Neural cell (in vitro differentiated cells): ENCODE results near the gene PRKG1. TPM values are rescaled to one million over a fixed set of nuclear protein-coding genes. Genes with fewer than 3 reads are reported as not detected.

Experiments
- H2AFZ ChIP-seq: fragments of 200-600, 300-800 bp; sonication (generic), shearing (Covaris generic); 2 replicates; pipeline ENCODE4 v1.6.0; 2014; ENCODE audit warnings: low read depth, mild to moderate bottlenecking, antibody characterized with exemption, low read length, moderate library complexity
- H3F3A ChIP-seq: fragments of 200-600 bp; shearing (Covaris generic); 2 replicates; pipeline ENCODE4 v1.6.1; 2016; ENCODE audit warnings: mild to moderate bottlenecking, moderate library complexity, mixed read lengths, antibody characterized with exemption, low read length; ENCODE audit not compliant: insufficient read depth, poor library complexity, severe bottlenecking
- H3K27ac ChIP-seq: fragments of 200-600, 300-800 bp; sonication (generic), shearing (Covaris generic); 2 replicates; pipeline ENCODE4 v1.5.1; 2014; ENCODE audit warnings: mild to moderate bottlenecking, low read length, moderate library complexity
- H3K27me3 ChIP-seq: fragments of 300-800, 200-600 bp; sonication (generic), shearing (Covaris generic); 2 replicates; pipeline ENCODE4 v1.6.0; 2014; ENCODE audit warnings: mild to moderate bottlenecking, low read depth, low read length, moderate library complexity; ENCODE audit not compliant: insufficient read depth
- H3K36me3 ChIP-seq: fragments of 300-800, 200-600 bp; sonication (generic), shearing (Covaris generic); 2 replicates; pipeline ENCODE4 v1.5.1; 2014; ENCODE audit warnings: mild to moderate bottlenecking, antibody characterized with exemption, low read length, moderate library complexity; ENCODE audit not compliant: insufficient read depth
- H3K4me2 ChIP-seq: fragments of 300-800, 200-600 bp; sonication (generic), shearing (Covaris generic); 2 replicates; pipeline ENCODE4 v1.6.0; 2014; ENCODE audit warnings: mild to moderate bottlenecking, low read length
- H3K4me3 ChIP-seq: fragments of 300-800, 200-600 bp; sonication (generic), shearing (Covaris generic); 2 replicates; pipeline ENCODE4 v1.5.1; 2014; ENCODE audit warnings: mild to moderate bottlenecking, low read length, moderate library complexity
- H3K79me2 ChIP-seq: fragments of 200-600 bp; shearing (Covaris generic); replicated peaks from 2 replicates; pipeline ENCODE4 v1.6.0; 2014; ENCODE audit warnings: mild to moderate bottlenecking, low read length, moderate library complexity; ENCODE audit not compliant: insufficient read depth
- H3K9ac ChIP-seq: fragments of 300-800, 200-600 bp; sonication (generic), shearing (Covaris generic); 2 replicates; pipeline ENCODE4 v1.6.1; 2016; ENCODE audit warnings: mild to moderate bottlenecking, low read length, mixed read lengths
- H3K9me2 ChIP-seq: fragments of 200-600 bp; shearing (Covaris generic); 2 replicates; pipeline ENCODE4 v1.6.1; 2016; ENCODE audit warnings: mild to moderate bottlenecking, low read length, mixed read lengths; ENCODE audit not compliant: insufficient read depth
- H3K9me3 ChIP-seq: fragments of 200-600, 300-800 bp; sonication (generic), shearing (Covaris generic); 2 replicates; pipeline ENCODE4 v1.6.1; 2016; ENCODE audit warnings: mild to moderate bottlenecking, mixed run types, low read length, moderate library complexity, mixed read lengths
- H4K20me1 ChIP-seq: fragments of 200-600 bp; shearing (Covaris generic); 2 replicates; pipeline ENCODE4 v1.6.1; 2016; ENCODE audit warnings: mild to moderate bottlenecking, mixed run types; ENCODE audit not compliant: insufficient read depth
- CTCF ChIP-seq: fragments of 450-650 bp; IDR thresholded peaks from 2 replicates; pipeline ENCODE4 v1.5.1; 2014; ENCODE audit warnings: antibody characterized with exemption, mild to moderate bottlenecking, moderate library complexity; ENCODE audit not compliant: poor library complexity, severe bottlenecking
- EP300 ChIP-seq: fragments of 450-650 bp; conservative IDR thresholded peaks from 2 replicates; pipeline ENCODE4 v1.6.1; 2014; ENCODE audit warnings: antibody characterized with exemption, mild to moderate bottlenecking, moderate library complexity; ENCODE audit not compliant: poor library complexity, severe bottlenecking
- EZH2 ChIP-seq: fragments of 200-600, 300-800 bp; shearing (Covaris generic), sonication (generic); IDR thresholded peaks from 2 replicates; pipeline ENCODE4 v1.6.1; 2014; ENCODE audit warnings: antibody characterized with exemption, low read length, borderline replicate concordance, mild to moderate bottlenecking; ENCODE audit not compliant: insufficient read depth, poor library complexity, severe bottlenecking
- MXI1 ChIP-seq: fragments of 450-650 bp; conservative IDR thresholded peaks from 2 replicates; pipeline ENCODE4 v1.6.1; 2014; ENCODE audit warnings: antibody characterized with exemption, mild to moderate bottlenecking; ENCODE audit not compliant: poor library complexity, severe bottlenecking
- POLR2AphosphoS5 ChIP-seq: IDR thresholded peaks from 2 replicates; pipeline ENCODE4 v1.6.1; 2012
- RAD21 ChIP-seq: fragments of 450-650 bp; conservative IDR thresholded peaks from 2 replicates; pipeline ENCODE4 v1.6.1; 2014; ENCODE audit warnings: antibody characterized with exemption, mild to moderate bottlenecking, moderate library complexity
- REST ChIP-seq: IDR thresholded peaks from 2 replicates; pipeline ENCODE4 v1.6.1; 2012; ENCODE audit warnings: borderline replicate concordance
- SMC3 ChIP-seq: fragments of 450-650 bp; conservative IDR thresholded peaks from 2 replicates; pipeline ENCODE4 v1.6.1; 2014; ENCODE audit warnings: antibody characterized with exemption, mild to moderate bottlenecking, moderate library complexity; ENCODE audit not compliant: poor library complexity
- TAF1 ChIP-seq: IDR thresholded peaks from 2 replicates; pipeline ENCODE4 v1.6.1; 2012; ENCODE audit warnings: low read depth
- polyA plus RNA-seq: library from polyadenylated mRNA; depleted of rRNA; stranded (reverse); fragments of >200 nt; gene quantifications from 2 replicates; pipeline ENCODE4 v1.2.3, GENCODE V29; 2014

PRKG1 gene
- polyA plus RNA-seq, 1 donor from 2014 or later, result 2.2 TPM

- Histone ChIP-seq H2AFZ (no peak overlapping the region), H3K27ac (no peak overlapping the region), H3K9me2 (no peaks in the 10 kb centered on the region), H3K4me2 (no peak overlapping the region), H3K27me3 (no peaks in the 10 kb centered on the region), H3K36me3 (no peaks in the 10 kb centered on the region), H3F3A (no peaks in the 10 kb centered on the region), H3K79me2 (no peaks in the 10 kb centered on the region), H3K4me3 (no peak overlapping the region), H3K9me3 (no peaks in the 10 kb centered on the region), H3K9ac (no peak overlapping the region), H4K20me1 (no peaks in the 10 kb centered on the region)
- TF ChIP-seq REST, result no peak
- TF ChIP-seq TAF1, result no peak
- TF ChIP-seq CTCF, result no peak
- no peak for TF ChIP-seq SMC3
- no peak for TF ChIP-seq EZH2
- TF ChIP-seq MXI1, result no peak
- no peak for TF ChIP-seq RAD21
- TF ChIP-seq EP300, result no peak
- TF ChIP-seq POLR2AphosphoS5, result no peak
These were observed 292.8 kb downstream of the PRKG1 start for GRCh38 chr10:51367127-51367526.

GRCh38 chr10:51367694-51368093, 293.4 kb downstream of the PRKG1 start:
- H2AFZ ChIP-seq, result no peak overlapping the region
- no peaks in the 10 kb centered on the region for H3K9me3 ChIP-seq
- no peak overlapping the region for H3K4me2 ChIP-seq
- no peaks in the 10 kb centered on the region for H3K9me2 ChIP-seq
- no peaks in the 10 kb centered on the region for H3K79me2 ChIP-seq
- H3K4me3 ChIP-seq, result no peak overlapping the region
- H3K27me3 ChIP-seq, result no peaks in the 10 kb centered on the region
- no peak overlapping the region for H3K27ac ChIP-seq
- no peaks in the 10 kb centered on the region for H3K36me3 ChIP-seq
- H3F3A ChIP-seq, result no peaks in the 10 kb centered on the region
- no peaks in the 10 kb centered on the region for H4K20me1 ChIP-seq
- no peak overlapping the region for H3K9ac ChIP-seq
- TF ChIP-seq MXI1 (no peak), SMC3 (no peak), CTCF (no peak), EZH2 (no peak), TAF1 (no peak), POLR2AphosphoS5 (no peak), RAD21 (no peak), EP300 (no peak), REST (no peak)
